ENCODE data around the gene CRYM. TPM values are rescaled to one million over a fixed set of nuclear protein-coding genes. Genes with fewer than 3 reads are reported as not detected.

Gene CRYM
- total RNA-seq, 1 donor from 2014 or later = 3.7 TPM

DNA sequence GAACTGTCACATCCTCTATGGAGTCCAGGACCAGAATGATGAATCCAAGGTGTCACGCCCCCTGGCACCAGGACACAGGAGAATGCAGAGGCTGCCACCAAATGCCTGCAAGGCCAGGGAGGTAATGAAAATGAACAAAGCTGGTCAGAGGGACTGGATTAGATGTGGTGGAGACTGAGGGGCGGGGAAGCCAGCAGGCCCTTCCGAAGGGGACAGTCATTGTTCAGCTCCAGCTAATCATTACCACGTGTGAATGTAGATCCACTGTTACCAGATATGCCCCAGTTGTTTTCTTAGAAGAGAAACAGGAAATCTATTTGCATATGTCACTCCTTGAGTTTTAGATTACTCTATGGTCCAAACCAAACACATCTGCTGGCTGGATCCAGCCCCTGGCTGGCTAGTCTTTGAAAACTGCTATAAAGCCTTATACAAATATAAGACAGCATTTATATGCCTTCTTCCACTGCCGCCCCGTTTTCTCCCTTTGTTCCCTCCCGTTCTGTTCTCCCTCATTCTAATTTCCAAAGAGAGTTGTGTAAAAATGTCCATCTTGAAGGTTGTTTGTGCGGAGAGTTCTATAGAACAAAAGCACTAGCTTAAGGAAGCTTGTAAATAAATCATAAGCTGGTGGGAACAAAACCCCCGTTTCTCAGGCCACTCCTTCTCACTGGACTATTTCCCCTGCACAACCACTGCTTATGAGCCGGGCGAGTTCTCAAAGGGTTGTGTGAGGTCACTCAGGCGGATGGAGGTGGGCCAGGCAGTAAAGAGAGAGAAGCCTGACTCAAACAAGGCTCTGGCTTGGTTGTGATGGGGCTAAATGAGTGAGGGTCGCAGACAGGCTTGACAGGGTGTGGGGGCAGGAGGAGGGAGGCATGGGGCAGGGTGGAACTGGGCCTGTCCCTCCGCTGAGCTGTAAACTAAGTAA is 14.2 kb downstream of the CRYM start:
- H3K9me3 Mint-ChIP-seq (ENCODE audit: unreplicated experiment) = no peaks in the 10 kb centered on the region
- no peak overlapping the region for H3K4me3 Mint-ChIP-seq (ENCODE audit: unreplicated experiment)
- H3K27ac Mint-ChIP-seq (ENCODE audit: unreplicated experiment) = peak overlapping the region; percentile 59
- no peaks in the 10 kb centered on the region for H3K27me3 Mint-ChIP-seq (ENCODE audit: unreplicated experiment)
- no peak for DNase-seq (ENCODE audit: low spot score)
- TF ChIP-seq, protein P1, sequence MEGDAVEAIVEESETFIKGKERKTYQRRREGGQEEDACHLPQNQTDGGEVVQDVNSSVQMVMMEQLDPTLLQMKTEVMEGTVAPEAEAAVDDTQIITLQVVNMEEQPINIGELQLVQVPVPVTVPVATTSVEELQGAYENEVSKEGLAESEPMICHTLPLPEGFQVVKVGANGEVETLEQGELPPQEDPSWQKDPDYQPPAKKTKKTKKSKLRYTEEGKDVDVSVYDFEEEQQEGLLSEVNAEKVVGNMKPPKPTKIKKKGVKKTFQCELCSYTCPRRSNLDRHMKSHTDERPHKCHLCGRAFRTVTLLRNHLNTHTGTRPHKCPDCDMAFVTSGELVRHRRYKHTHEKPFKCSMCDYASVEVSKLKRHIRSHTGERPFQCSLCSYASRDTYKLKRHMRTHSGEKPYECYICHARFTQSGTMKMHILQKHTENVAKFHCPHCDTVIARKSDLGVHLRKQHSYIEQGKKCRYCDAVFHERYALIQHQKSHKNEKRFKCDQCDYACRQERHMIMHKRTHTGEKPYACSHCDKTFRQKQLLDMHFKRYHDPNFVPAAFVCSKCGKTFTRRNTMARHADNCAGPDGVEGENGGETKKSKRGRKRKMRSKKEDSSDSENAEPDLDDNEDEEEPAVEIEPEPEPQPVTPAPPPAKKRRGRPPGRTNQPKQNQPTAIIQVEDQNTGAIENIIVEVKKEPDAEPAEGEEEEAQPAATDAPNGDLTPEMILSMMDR (IDR thresholded peaks at IDR 0.05; ENCODE audit: unreplicated experiment) = no peak
- H3K36me3 Mint-ChIP-seq (ENCODE audit: low read depth, unreplicated experiment) = no peaks in the 10 kb centered on the region
- peaks cover 10% of the 10 kb centered on the region for H3K4me1 Mint-ChIP-seq (ENCODE audit: unreplicated experiment)

DNA sequence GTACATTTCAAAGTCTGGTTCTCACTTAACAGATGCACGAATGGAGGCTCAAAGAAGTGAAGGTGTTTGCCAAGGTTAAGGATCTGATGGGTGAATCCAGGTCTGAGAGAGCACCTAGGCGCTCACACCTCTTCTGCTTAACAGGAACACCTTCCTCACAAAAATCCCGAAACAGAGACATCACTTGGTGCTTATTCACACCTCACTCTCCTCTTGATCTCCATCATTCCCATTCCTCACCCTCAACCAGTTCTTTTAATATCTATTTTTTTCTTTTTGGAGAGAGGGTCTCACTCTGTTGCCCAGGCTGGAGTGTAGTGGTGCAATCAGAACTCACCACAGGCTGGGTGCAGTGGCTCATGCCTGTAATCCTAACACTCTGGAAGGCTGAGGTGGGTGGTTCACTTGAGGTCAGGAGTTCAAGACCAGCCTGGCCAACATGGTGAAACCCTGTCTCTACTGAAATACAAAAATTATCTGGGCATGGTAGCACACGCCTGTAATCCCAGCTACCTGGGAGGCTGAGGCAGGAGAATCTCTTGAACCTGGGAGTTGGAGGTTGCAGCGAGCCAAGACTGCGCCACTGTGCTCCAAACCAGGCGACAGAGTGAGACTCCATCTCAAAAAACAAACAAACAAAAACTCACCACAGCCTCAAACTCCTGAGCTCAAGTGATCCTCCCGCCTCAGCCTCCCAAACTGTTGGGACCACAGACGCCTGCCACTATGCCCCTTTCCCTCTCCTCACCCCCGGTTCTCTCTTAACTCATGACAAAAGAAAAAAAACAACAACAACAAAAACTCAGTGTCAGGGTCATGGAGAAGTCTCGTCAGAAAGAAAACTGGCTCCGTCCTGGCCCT is 15.1 kb downstream of the CRYM start:
- DNase-seq (ENCODE audit: low spot score) = no peak
- TF ChIP-seq, protein P1 (IDR thresholded peaks at IDR 0.05; ENCODE audit: unreplicated experiment) = no peak
- Mint-ChIP-seq H3K9me3 (ENCODE audit: unreplicated experiment) (no peaks in the 10 kb centered on the region), H3K36me3 (ENCODE audit: low read depth, unreplicated experiment) (no peaks in the 10 kb centered on the region), H3K4me3 (ENCODE audit: unreplicated experiment) (no peak overlapping the region), H3K4me1 (ENCODE audit: unreplicated experiment) (peaks cover 10% of the 10 kb centered on the region), H3K27ac (ENCODE audit: unreplicated experiment) (peak overlapping the region; percentile 49), H3K27me3 (ENCODE audit: unreplicated experiment) (no peaks in the 10 kb centered on the region)

DNA sequence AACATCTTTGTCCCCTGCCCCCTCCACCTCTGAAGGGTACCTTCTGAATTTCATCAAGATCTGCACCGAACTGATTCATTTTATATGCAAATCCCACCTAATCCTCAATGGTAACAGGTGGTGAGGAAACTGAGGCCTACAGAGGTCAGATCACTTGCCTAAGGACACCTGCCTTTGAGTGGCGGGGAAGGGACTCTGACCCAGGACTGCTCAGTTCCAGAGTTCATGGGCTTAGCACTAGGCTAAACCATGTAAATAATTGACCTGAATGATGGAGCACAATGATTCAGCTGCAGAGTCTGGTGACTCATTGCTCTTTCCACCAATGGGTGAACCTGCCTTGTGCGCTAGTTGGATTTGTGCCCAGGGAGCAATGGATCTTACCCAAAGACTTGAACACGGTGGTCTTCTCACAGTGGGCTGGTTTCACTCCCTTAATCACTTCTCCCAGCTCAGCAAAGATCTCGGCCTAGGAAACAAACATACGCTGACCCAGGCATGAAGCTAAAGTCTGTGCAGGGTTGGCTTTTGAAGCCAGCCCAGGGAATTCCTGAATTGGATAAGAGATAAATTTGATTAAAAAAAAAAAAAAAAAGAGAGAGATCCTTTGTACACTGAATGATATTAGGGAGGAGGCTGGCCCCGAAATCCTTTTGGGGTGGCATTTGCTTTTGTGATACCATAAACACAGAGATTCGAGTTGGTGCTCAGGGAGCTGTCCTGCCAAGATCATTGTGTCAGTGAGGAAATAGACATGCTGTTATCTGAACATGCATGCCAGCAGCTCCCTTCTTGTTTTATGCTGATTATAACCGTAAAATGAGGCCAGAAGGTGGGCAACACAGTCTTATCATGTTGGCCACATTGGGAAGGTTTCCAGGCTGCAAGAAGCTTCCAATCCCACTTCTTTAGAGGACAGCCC is 17.0 kb downstream of the CRYM start:
- H3K27ac Mint-ChIP-seq (ENCODE audit: unreplicated experiment) = no peak overlapping the region
- no peaks in the 10 kb centered on the region for H3K27me3 Mint-ChIP-seq (ENCODE audit: unreplicated experiment)
- no peaks in the 10 kb centered on the region for H3K36me3 Mint-ChIP-seq (ENCODE audit: low read depth, unreplicated experiment)
- no peak overlapping the region for H3K4me3 Mint-ChIP-seq (ENCODE audit: unreplicated experiment)
- H3K4me1 Mint-ChIP-seq (ENCODE audit: unreplicated experiment) = peaks cover 10% of the 10 kb centered on the region
- DNase-seq (ENCODE audit: low spot score) = no peak
- no peaks in the 10 kb centered on the region for H3K9me3 Mint-ChIP-seq (ENCODE audit: unreplicated experiment)
- TF ChIP-seq, protein P1 (IDR thresholded peaks at IDR 0.05; ENCODE audit: unreplicated experiment) = no peak

DNA sequence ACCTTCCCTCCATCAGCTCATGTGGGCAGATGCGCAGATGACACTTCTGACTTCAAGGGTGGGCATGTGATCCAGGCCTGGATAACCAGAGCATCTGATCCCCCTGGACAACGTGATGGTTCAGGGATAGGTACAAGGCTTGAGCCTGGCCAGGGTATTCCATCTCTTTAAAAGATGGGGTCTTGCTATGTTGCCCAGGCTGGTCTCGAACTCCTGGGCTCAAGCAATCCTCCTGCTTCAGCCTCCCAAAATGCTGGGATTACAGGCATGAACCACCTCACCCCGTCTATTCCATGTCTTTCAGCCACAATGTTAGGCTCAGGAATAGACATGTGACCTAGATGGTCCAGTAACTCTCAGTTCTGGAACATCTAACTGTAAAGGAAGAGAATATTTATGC is 20.8 kb downstream of the CRYM start:
- Mint-ChIP-seq H3K36me3 (ENCODE audit: low read depth, unreplicated experiment) (no peaks in the 10 kb centered on the region), H3K27ac (ENCODE audit: unreplicated experiment) (no peak overlapping the region), H3K9me3 (ENCODE audit: unreplicated experiment) (no peaks in the 10 kb centered on the region), H3K4me3 (ENCODE audit: unreplicated experiment) (no peak overlapping the region), H3K4me1 (ENCODE audit: unreplicated experiment) (no peaks in the 10 kb centered on the region), H3K27me3 (ENCODE audit: unreplicated experiment) (peaks cover 3% of the 10 kb centered on the region)
- TF ChIP-seq, protein P1 (IDR thresholded peaks at IDR 0.05; ENCODE audit: unreplicated experiment) = no peak
- DNase-seq (ENCODE audit: low spot score) = no peak
